ENCODE measurements around the gene INO80. TPM values are rescaled to one million over a fixed set of nuclear protein-coding genes. Genes with fewer than 3 reads are reported as not detected.
"Not testable (repeated sequence)": the region's sequence is repeated elsewhere in the genome, so short reads cannot be mapped to it uniquely, and the experiment has no call there.

The INO80 gene
- total RNA-seq, 4 donors from 2014 or later, result 29.4 to 45.9 (median 41.0) TPM

DNA sequence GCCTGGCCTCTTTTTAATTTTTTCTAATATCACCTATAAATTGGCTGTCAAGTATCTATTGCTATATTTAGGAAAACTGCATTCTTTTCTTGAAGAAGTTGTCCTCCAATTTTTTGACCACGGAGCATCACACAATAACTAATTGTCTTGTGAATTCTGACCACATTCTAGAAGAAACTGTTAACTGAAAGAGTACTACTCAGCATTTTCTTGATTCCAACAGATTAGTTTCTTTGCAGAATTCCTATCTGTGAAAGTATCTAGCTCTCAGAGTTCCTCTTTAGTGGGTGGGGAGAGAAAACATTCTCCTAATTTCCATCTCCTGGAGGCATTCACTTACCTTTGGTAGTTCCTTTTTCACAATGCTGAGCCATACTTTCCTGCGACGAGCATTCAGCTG lies 31.1 kb downstream of the INO80 start:
- H3K9me3 ChIP-seq, result no peaks in the 10 kb centered on the region
- no peaks in the 10 kb centered on the region for H3K4me1 ChIP-seq
- no peak for DNase-seq (ENCODE audit: low spot score in 2 of 2)
- WGBS, result 71% methylated on average over 3 of the region's 3 CpGs
- peaks cover 92% of the 10 kb centered on the region for H3K36me3 ChIP-seq
- TF ChIP-seq POLR2A (IDR thresholded peaks at IDR 0.05), result no peak
- TF ChIP-seq, protein P1, sequence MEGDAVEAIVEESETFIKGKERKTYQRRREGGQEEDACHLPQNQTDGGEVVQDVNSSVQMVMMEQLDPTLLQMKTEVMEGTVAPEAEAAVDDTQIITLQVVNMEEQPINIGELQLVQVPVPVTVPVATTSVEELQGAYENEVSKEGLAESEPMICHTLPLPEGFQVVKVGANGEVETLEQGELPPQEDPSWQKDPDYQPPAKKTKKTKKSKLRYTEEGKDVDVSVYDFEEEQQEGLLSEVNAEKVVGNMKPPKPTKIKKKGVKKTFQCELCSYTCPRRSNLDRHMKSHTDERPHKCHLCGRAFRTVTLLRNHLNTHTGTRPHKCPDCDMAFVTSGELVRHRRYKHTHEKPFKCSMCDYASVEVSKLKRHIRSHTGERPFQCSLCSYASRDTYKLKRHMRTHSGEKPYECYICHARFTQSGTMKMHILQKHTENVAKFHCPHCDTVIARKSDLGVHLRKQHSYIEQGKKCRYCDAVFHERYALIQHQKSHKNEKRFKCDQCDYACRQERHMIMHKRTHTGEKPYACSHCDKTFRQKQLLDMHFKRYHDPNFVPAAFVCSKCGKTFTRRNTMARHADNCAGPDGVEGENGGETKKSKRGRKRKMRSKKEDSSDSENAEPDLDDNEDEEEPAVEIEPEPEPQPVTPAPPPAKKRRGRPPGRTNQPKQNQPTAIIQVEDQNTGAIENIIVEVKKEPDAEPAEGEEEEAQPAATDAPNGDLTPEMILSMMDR (IDR thresholded peaks at IDR 0.05), result no peak
- no peak for TF ChIP-seq EP300 (IDR thresholded peaks at IDR 0.05)
- TF ChIP-seq POLR2AphosphoS5 (IDR thresholded peaks at IDR 0.05), result no peak
- H3K27ac ChIP-seq, result no peak overlapping the region
- H3K27me3 ChIP-seq, result no peaks in the 10 kb centered on the region
- no peak overlapping the region for H3K4me3 ChIP-seq

DNA sequence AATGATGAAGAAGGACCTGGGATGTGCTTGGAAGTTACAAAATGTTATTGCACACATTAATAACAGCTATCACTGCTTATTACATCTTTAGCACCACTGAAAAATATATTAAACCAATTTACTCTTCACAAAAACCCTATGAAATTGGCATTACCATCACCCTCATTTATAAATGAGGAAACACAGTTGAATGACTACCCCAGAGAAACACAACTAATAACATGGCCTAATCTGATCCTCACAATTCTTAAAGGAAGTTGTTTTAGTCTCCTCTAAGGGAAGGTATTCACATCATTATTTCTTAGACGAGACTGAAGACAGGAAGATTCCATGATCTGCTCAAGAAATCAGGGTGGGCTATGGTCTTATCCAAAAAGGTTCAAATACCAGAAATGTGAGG lies 35.9 kb downstream of the INO80 start:
- Histone ChIP-seq H3K36me3 (peaks cover 87% of the 10 kb centered on the region), H3K27ac (no peak overlapping the region), H3K9me3 (no peaks in the 10 kb centered on the region), H3K4me1 (no peaks in the 10 kb centered on the region), H3K27me3 (no peaks in the 10 kb centered on the region), H3K4me3 (no peak overlapping the region)
- 100% methylated on average over 1 of the region's 1 CpG for WGBS
- no peak for DNase-seq (ENCODE audit: low spot score in 2 of 2)
- TF ChIP-seq, protein P1 (IDR thresholded peaks at IDR 0.05), result no peak
- TF ChIP-seq POLR2AphosphoS5 (IDR thresholded peaks at IDR 0.05) (no peak), EP300 (IDR thresholded peaks at IDR 0.05) (no peak), POLR2A (IDR thresholded peaks at IDR 0.05) (no peak)

DNA sequence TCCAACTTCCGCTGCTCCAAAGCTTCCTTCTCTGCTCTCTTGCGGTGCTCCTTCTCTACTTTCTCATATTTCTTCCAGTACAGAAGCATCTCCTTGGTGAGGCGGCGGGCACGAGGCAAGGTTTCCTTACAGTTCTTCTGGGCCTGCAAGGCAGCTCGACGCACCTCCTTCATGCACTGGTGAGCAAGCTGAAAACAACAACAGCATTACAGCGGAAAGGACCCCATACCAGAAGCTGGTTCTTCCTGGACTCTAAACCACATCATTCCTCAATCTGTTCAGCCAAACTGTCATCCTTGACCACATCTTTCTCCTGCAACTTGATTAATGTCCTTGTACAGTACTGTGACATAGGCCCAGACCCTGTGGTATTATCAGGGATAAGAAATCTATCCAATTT lies 36.4 kb downstream of the INO80 start:
- H3K9me3 ChIP-seq, result no peaks in the 10 kb centered on the region
- no peak overlapping the region for H3K27ac ChIP-seq
- H3K4me3 ChIP-seq, result no peak overlapping the region
- TF ChIP-seq, protein P1 (IDR thresholded peaks at IDR 0.05), result no peak
- no peak for TF ChIP-seq POLR2AphosphoS5 (IDR thresholded peaks at IDR 0.05)
- no peak for TF ChIP-seq POLR2A (IDR thresholded peaks at IDR 0.05)
- TF ChIP-seq EP300 (IDR thresholded peaks at IDR 0.05), result no peak
- WGBS, result 81% methylated on average over 8 of the region's 8 CpGs
- DNase-seq (ENCODE audit: low spot score in 2 of 2), result no peak
- no peaks in the 10 kb centered on the region for H3K4me1 ChIP-seq
- H3K27me3 ChIP-seq, result no peaks in the 10 kb centered on the region
- peaks cover 86% of the 10 kb centered on the region for H3K36me3 ChIP-seq

DNA sequence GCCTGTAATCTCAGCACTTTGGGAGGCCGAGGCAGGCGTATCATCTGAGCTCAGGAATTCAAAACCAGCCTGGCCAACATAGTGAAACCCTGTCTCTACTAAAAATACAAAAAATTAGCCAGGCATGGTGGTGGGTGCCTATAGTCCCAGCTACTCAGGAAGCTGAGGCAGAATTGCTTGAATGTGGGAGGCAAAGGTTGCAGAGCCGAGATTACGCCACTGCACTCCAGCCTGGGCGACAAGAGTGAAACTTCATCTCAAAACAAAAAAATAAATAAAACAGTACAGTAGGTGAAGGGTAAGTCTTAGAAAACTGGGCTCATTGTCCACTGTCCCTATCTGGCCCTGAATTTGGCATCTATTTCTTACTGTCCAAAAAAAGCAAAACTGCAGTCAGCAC lies 37.2 kb downstream of the INO80 start:
- 97% methylated on average over 5 of the region's 5 CpGs for WGBS
- peaks cover 86% of the 10 kb centered on the region for H3K36me3 ChIP-seq
- DNase-seq (ENCODE audit: low spot score in 2 of 2); H3K27me3 ChIP-seq; H3K4me1 ChIP-seq; H3K27ac ChIP-seq; H3K9me3 ChIP-seq; H3K4me3 ChIP-seq: not testable (repeated sequence)

DNA sequence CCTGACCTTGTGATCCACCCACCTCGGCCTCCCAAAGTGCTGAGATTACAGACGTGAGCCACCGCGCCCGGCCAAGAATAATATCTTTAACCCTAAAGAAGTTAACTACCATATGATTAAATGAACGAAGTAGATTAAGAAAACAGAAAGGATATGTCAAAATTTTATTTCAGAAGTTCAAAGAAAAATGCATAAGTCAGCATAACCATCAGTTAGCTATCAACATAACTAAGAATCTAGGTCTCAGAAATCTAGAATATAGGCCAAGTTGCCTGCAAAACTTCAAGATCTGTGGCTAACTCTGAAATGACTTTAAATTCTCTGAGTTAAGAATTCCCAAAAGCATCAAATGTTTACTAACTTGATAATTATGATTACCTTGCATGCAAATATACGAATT lies 38.0 kb downstream of the INO80 start:
- H3K27ac ChIP-seq, result no peak overlapping the region
- no peak for DNase-seq (ENCODE audit: low spot score in 2 of 2)
- H3K27me3 ChIP-seq, result no peaks in the 10 kb centered on the region
- WGBS, result 94% methylated on average over 7 of the region's 7 CpGs
- peaks cover 86% of the 10 kb centered on the region for H3K36me3 ChIP-seq
- no peak overlapping the region for H3K4me3 ChIP-seq
- H3K4me1 ChIP-seq, result no peaks in the 10 kb centered on the region
- no peaks in the 10 kb centered on the region for H3K9me3 ChIP-seq
- TF ChIP-seq POLR2AphosphoS5 (IDR thresholded peaks at IDR 0.05) (no peak), POLR2A (IDR thresholded peaks at IDR 0.05) (no peak), EP300 (IDR thresholded peaks at IDR 0.05) (no peak)
- TF ChIP-seq, protein P1 (IDR thresholded peaks at IDR 0.05), result no peak

DNA sequence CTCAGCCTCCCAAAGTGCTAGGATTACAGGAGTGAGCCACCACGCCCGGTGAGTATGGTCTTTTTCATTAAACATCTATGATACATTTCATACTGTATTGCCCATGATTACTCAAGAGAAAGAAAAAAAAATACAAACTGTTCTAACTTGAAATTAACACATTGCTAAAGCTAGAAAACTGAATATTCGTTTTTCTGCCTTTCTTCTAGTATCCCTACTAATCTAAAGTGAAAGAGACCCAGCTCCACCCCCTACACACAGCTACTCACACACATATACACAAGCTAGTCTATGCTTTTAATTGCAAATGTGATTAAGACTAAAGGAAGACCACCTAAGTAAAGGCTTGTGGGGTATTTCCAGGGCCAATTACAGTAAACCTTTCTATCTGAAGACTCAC lies 43.1 kb downstream of the INO80 start:
- Histone ChIP-seq H3K4me1 (no peaks in the 10 kb centered on the region), H3K9me3 (no peaks in the 10 kb centered on the region), H3K36me3 (peaks cover 87% of the 10 kb centered on the region), H3K27ac (no peak overlapping the region), H3K4me3 (no peak overlapping the region), H3K27me3 (no peaks in the 10 kb centered on the region)
- TF ChIP-seq EP300 (IDR thresholded peaks at IDR 0.05), result no peak
- TF ChIP-seq POLR2AphosphoS5 (IDR thresholded peaks at IDR 0.05), result no peak
- TF ChIP-seq POLR2A (IDR thresholded peaks at IDR 0.05), result no peak
- DNase-seq (ENCODE audit: low spot score in 2 of 2), result no peak
- 94% methylated on average over 3 of the region's 3 CpGs for WGBS
